HG02759 (cell line): ENCODE measurements around the gene SEC16A.

Experiments used
- ATAC-seq: cut with Tn5 transposase; IDR thresholded peaks from one replicate; pipeline ENCODE4 v1.9.1; 2021; ENCODE audit warnings: mild to moderate bottlenecking, moderate library complexity; ENCODE audit not compliant: unreplicated experiment

SEC16A gene

GRCh38 chr9:136482793-136483588 is at the start of gene SEC16A:
Gene SEC16A (minus strand): TSS chr9:136483040. CDS start chr9:136477615, 5,425 bp downstream.
- ATAC-seq, result peak; percentile 58

- ATAC-seq, result no peak
Measured at GRCh38 chr9:136531904-136532798, 49.3 kb upstream of the SEC16A start.

- ATAC-seq, result no peak
Measured at GRCh38 chr9:136531186-136531903, 48.5 kb upstream of the SEC16A start.

- ATAC-seq, result no peak
Measured at GRCh38 chr9:136530461-136531089, 47.7 kb upstream of the SEC16A start.

- ATAC-seq, result no peak
Measured at GRCh38 chr9:136529516-136530460, 46.9 kb upstream of the SEC16A start.

GRCh38 chr9:136528716-136529341 is 46.0 kb upstream of the SEC16A start:
- no peak for ATAC-seq

GRCh38 chr9:136527721-136528710 is 45.2 kb upstream of the SEC16A start:
- no peak for ATAC-seq

GRCh38 chr9:136527131-136527530 is 44.3 kb upstream of the SEC16A start:
- no peak for ATAC-seq

- no peak for ATAC-seq
Measured at GRCh38 chr9:136526625-136527066, 43.8 kb upstream of the SEC16A start.

GRCh38 chr9:136525841-136526499 is 43.1 kb upstream of the SEC16A start:
- ATAC-seq, result no peak

- no peak for ATAC-seq
Measured at GRCh38 chr9:136525207-136525606, 42.4 kb upstream of the SEC16A start.

GRCh38 chr9:136522314-136523237 is 39.7 kb upstream of the SEC16A start:
- no peak for ATAC-seq

- ATAC-seq, result no peak
Measured at GRCh38 chr9:136521537-136521936, 38.7 kb upstream of the SEC16A start.

- ATAC-seq, result no peak
Measured at GRCh38 chr9:136520053-136520540, 37.3 kb upstream of the SEC16A start.

GRCh38 chr9:136519263-136520052 is 36.6 kb upstream of the SEC16A start:
- ATAC-seq, result no peak
